A549 treated with CORT108297 at 1 μM for 4 hours (cell line): ENCODE measurements around the gene GLO1. TPM values are rescaled to one million over a fixed set of nuclear protein-coding genes. Genes with fewer than 3 reads are reported as not detected.

ENCODE experiments used
- total RNA-seq: library from RNA; stranded (reverse); fragments of 200-300 nt; extraction: Qiagen RNA extraction; gene quantifications from 5 replicates; pipeline ENCODE4 v1.2.3, GENCODE V29; 2022

Gene GLO1
- 92.1 to 99.3 TPM (median 94.1 TPM) in 5 replicates for total RNA-seq

GRCh38 chr6:38702558-38703397 lies at the start of gene GLO1:
TSS of gene GLO1 (minus strand) at chr6:38703145. CDS start at chr6:38703054, 91 bp downstream.

DNA sequence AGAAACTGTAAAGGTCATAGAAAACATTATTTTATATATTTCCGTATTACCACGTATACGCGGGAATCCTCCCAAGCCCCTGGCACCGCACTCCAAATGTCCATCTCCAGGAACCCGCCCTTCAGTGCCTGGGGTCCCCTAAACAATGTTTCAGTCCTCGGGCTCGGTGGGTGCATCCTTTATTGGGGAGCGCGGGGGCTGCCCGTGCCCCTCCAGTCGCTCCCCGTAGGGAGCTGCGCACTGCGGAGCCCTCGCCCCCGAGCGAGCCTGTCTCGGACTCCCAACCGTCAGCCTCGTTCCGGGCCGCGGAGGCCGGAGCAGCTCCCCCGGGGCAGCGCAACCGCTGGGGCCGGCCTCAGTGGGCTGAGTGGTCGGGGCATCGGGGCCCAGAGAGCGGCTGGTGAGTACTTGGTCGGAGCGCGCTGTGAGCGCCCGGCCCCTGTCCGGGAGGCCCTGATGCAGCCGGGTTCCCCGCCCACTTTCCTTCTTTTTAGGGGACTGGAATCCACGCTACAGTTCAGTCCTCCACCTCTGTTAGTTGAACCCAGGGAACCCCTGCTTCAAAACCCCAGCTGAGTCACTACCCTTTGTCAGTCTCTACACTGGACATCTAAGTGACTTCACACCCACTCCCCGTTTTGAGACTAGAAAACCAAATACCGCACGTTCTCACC lies 12.2 kb upstream of the GLO1 start, which contains the start of gene DNAH8:
Gene DNAH8, plus strand, starts transcription at position 296 of the 674 bp plus-strand sequence. CDS start 7,499 bp downstream, outside the sequence.

DNA sequence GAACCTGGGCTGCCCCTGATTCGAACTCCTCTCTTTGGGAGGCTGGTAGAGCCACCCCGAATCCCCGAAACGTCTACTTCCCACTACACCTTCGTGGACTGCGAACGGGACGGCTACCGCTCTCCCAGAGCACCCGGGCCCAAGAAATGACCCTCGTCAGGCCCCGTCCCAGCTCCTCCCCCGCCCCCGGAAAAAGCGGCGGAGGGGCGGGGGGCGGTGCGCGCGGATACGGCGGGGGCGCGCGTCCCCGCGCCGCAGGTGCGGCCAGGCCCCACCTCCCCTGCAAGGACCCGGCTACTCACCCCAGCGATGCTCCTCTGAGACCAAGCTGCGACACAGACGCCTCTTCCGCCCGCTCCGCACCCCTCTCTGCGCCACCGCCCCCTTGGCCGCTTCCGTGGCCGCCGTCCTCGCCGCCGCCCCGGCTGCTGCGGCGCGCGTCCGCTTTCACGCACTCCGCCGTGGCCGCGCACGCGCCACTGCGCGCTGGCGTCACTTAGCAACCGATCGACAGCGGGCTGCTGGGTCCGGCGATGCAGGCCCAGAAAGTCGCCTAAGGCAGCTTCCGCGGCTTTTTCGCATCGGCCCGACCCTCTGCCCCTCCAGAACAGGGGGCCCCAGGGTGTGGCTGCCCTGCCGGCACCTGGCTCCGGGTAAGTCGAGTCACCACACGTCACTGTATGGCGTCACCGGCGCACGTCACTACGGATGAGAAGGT lies 63.3 kb downstream of the GLO1 start, which contains the start of gene BTBD9:
Gene BTBD9, minus strand, starts transcription at position 432 of the 718 bp plus-strand sequence.

Other genes with a start within 250 kb of the GLO1 start
- gene BTBD9, start 63.2 kb downstream of the GLO1 start, total RNA-seq = 2.1 to 2.8 TPM (median 2.4 TPM) in 5 replicates
- not detected in 5 replicates for gene DNAH8, start 12.2 kb upstream of the GLO1 start, total RNA-seq